Activated CD4-positive, alpha-beta T cell treated with anti-CD3 and anti-CD28 coated beads, Interleukin-2, amount 10 ng/mL, durations not matched to agents 24 days and 14 days (primary cell): ENCODE data around the gene TMEM270. TPM values are rescaled to one million over a fixed set of nuclear protein-coding genes. Genes with fewer than 3 reads are reported as not detected.
"Not testable (repeated sequence)": the region's sequence is repeated elsewhere in the genome, so short reads cannot be mapped to it uniquely, and the experiment has no call there.

Experiments used
- DNase-seq: peaks from one replicate; pipeline ENCODE4 v3.0.0; 2022
- H3K27ac Mint-ChIP-seq: one replicate; pipeline ENCODE4 v1.8.0; 2022; ENCODE audit warnings: mild to moderate bottlenecking, mixed read lengths
- H3K27me3 Mint-ChIP-seq: one replicate; pipeline ENCODE4 v1.8.0; 2022; ENCODE audit warnings: mixed read lengths
- H3K36me3 Mint-ChIP-seq: one replicate; pipeline ENCODE4 v1.8.0; 2022; ENCODE audit warnings: low read depth, mild to moderate bottlenecking, mixed read lengths
- H3K4me1 Mint-ChIP-seq: one replicate; pipeline ENCODE4 v1.8.0; 2021; ENCODE audit warnings: mixed read lengths
- H3K4me3 Mint-ChIP-seq: one replicate; pipeline ENCODE4 v1.8.0; 2022; ENCODE audit warnings: mild to moderate bottlenecking, moderate library complexity, mixed read lengths
- H3K9me3 Mint-ChIP-seq: one replicate; pipeline ENCODE4 v1.8.0; 2021; ENCODE audit warnings: mixed read lengths
- intact Hi-C: fragments of 100-400 bp; cut with micrococcal nuclease; formaldehyde crosslinking; loops from one replicate; pipeline ENCODE4 v1.15.1; 2023
- total RNA-seq: library from RNA; stranded (reverse); gene quantifications from 2 replicates; pipeline ENCODE4 v1.2.3, GENCODE V29; 2022

The TMEM270 gene
- total RNA-seq, 1 donor from 2014 or later, result not detected

DNA sequence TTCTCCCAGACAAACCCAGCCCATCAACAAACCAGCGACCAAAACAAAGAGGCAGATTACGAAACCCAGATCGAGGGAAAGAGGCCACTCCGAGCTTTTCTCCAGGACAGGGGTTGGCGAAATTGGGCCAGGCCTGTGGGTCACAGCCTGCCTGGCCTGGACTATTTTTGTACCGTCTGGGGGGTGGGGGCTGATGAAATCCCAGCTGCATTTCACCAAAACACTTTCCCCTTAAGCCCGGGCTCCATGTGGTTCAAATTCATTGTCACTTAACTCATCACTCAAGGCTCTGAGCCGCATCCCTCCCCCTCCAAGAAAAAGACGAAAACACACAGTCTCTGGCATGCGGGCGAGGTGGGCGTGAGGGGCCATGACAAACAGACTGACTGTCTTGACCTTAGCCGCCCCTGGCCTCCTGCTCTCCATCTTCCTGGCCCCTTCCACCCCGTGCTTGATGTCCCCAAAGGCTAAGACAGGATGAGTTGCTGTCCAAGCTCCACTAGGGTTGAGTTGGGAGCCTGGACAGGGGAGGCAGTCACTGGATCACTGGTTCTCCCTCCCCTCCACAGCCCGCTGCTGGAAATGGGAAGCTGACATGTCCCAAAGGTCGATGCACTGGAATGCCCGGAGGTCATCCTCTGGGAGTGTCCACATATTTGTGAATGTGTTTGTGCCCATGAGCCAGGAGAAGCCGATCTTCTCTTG is 19.2 kb downstream of the TMEM270 start:
- no peak for DNase-seq
- intact Hi-C loops, result no loop called here
- Mint-ChIP-seq H3K27me3 (no peaks in the 10 kb centered on the region), H3K27ac (no peak overlapping the region), H3K9me3 (no peaks in the 10 kb centered on the region), H3K4me1 (no peaks in the 10 kb centered on the region), H3K36me3 (no peaks in the 10 kb centered on the region), H3K4me3 (no peak overlapping the region)

DNA sequence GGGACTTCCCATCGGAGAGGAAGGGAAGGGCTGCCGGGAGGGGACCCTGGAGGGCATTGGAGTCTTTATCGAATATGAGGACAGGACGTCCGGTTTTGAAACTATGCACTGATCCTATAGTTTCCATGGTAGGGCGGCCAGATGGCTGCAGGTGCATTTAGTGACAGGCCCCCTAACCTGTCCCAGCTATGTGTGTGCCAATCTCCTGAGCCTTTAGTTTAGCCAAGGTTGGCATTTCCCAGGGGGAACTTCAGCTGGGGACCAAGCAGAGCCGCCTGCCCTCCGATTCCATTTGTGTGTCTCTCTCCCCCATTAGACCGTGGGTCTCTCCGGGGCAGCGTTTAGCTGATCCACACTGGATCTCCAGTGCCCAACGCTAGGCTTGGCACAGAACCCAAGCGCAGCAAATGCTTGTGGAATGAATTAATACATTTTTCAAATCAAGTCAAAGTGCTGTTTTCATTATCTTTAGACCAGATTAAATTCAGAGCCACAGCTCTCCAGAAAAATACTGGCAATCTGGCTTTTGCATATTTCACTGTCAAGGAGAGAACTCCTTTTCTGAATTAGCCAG is 19.9 kb downstream of the TMEM270 start:
- intact Hi-C loops, result no loop called here
- no peak for DNase-seq
- no peaks in the 10 kb centered on the region for H3K4me1 Mint-ChIP-seq
- no peak overlapping the region for H3K27ac Mint-ChIP-seq
- H3K36me3 Mint-ChIP-seq, result no peaks in the 10 kb centered on the region
- H3K27me3 Mint-ChIP-seq, result no peaks in the 10 kb centered on the region
- no peaks in the 10 kb centered on the region for H3K9me3 Mint-ChIP-seq
- H3K4me3 Mint-ChIP-seq, result no peak overlapping the region

DNA sequence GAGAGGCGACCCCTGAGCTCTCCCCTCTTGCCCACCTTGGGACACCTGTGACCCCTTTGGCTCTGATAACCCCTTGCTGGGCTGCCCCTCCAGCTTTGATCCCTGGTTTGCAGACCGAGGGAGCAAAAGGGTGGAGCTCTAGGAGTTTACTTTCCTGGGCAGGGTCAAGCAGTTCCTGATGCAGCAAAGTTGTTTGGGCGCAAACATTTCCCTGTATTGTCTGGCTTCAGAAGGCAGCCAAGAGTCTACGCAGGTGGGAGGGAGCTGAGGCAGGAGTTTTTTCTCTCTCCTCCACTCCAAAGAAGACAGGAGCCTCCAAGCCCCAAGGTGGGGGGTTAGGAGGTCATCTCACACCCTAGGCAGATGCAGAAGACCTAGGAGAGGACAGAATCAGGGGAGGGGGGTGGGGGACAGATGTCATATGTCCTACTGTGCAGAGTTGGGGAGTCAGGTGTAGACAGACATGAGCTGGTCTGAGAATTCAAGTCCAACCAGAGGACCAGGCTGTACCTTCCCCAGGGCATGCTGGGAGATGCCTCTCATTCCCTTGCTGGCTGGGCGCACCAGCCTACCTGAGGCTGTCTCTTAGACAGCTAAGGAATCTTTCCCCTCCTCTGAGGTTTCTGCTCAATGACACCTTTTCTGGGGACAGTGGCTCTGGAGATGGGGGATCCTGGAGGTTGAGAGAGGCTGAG is 20.5 kb downstream of the TMEM270 start:
- peaks cover 4% of the 10 kb centered on the region for H3K27me3 Mint-ChIP-seq
- no peak for DNase-seq
- H3K27ac Mint-ChIP-seq, result no peak overlapping the region
- intact Hi-C loops, result no loop called here
- H3K4me1 Mint-ChIP-seq, result no peaks in the 10 kb centered on the region
- H3K36me3 Mint-ChIP-seq, result no peaks in the 10 kb centered on the region
- no peaks in the 10 kb centered on the region for H3K9me3 Mint-ChIP-seq
- no peak overlapping the region for H3K4me3 Mint-ChIP-seq

DNA sequence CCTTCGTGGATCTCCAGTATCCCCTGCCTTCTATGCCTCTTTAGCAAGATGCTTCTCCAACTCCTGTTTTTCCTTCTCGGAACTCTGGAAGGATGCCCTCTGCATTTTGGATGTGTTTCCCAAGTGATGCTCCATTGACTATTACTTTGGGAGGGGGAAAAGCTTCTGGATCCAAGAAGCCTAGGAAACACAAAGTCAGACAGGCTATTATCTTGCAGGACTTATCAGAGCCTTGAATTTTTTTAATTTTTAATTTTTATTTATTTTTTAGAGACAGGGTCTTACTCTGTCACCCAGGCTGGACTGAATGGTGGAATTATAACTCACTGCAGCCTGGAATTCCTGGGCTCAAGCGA is 21.1 kb downstream of the TMEM270 start:
- no peak overlapping the region for H3K27ac Mint-ChIP-seq
- no peaks in the 10 kb centered on the region for H3K36me3 Mint-ChIP-seq
- intact Hi-C loops, result no loop called here
- DNase-seq, result no peak
- H3K4me3 Mint-ChIP-seq, result no peak overlapping the region
- H3K27me3 Mint-ChIP-seq, result peaks cover 4% of the 10 kb centered on the region
- no peaks in the 10 kb centered on the region for H3K9me3 Mint-ChIP-seq
- H3K4me1 Mint-ChIP-seq, result no peaks in the 10 kb centered on the region

DNA sequence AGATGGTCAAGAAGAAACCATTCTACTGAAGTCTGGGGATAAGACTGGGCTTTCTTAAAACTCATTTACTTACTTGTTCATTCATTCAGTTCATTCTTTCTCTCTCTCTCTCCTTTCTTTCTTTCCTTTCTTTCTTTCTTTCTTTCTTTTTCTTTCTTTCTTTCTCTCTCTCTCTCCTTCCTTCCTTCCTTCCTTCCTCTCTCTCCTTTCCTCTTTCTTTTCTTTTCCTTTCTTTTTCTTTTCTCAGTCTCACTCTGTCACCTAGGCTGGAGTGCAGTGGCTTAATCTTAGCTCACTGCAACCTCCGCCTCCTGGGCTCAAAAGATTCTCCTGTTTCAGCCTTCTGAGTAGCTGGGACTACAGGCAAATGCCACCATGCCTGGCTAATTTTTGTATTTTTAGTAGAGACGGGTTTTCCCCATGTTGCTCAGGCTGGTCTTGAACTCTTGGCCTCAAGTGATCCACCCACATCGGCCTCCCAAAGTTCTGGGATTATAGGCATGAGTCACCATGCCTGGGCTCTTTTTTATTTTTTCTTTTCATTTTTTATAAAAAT is 24.0 kb downstream of the TMEM270 start:
- DNase-seq, H3K27me3 Mint-ChIP-seq, H3K9me3 Mint-ChIP-seq, H3K4me3 Mint-ChIP-seq, intact Hi-C loops, H3K4me1 Mint-ChIP-seq, H3K36me3 Mint-ChIP-seq, H3K27ac Mint-ChIP-seq: not testable (repeated sequence)

DNA sequence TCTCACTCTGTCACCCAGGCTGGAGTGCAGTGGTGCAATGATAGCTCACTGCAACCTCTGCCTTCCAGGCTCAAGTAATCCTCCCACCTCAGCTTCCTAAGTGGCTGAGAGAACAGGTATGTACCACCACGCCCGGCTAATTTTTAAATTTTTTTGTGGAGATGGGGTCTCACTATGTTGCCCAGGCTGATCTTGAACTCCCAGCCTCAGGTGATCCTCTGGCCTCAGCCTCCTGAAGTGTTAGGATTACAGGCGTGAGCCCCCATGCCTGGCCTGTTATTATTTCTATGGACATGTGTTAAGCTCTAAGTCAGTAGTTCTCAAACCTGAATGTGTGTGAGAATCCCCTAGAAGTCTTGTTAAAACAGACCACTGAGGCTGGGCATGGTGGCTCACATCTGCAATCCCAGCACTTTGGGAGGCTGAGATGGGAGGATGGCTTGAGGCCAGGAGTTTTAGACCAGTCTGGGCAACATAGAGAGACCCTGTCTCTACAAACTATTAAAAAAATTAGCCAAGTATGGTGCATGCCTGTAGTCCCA is 24.5 kb downstream of the TMEM270 start:
- peaks cover 10% of the 10 kb centered on the region for H3K27me3 Mint-ChIP-seq
- intact Hi-C loops, result no loop called here
- H3K4me1 Mint-ChIP-seq, result peaks cover 1% of the 10 kb centered on the region
- H3K9me3 Mint-ChIP-seq, result no peaks in the 10 kb centered on the region
- DNase-seq, result no peak
- no peak overlapping the region for H3K4me3 Mint-ChIP-seq
- no peaks in the 10 kb centered on the region for H3K36me3 Mint-ChIP-seq
- H3K27ac Mint-ChIP-seq, result no peak overlapping the region

DNA sequence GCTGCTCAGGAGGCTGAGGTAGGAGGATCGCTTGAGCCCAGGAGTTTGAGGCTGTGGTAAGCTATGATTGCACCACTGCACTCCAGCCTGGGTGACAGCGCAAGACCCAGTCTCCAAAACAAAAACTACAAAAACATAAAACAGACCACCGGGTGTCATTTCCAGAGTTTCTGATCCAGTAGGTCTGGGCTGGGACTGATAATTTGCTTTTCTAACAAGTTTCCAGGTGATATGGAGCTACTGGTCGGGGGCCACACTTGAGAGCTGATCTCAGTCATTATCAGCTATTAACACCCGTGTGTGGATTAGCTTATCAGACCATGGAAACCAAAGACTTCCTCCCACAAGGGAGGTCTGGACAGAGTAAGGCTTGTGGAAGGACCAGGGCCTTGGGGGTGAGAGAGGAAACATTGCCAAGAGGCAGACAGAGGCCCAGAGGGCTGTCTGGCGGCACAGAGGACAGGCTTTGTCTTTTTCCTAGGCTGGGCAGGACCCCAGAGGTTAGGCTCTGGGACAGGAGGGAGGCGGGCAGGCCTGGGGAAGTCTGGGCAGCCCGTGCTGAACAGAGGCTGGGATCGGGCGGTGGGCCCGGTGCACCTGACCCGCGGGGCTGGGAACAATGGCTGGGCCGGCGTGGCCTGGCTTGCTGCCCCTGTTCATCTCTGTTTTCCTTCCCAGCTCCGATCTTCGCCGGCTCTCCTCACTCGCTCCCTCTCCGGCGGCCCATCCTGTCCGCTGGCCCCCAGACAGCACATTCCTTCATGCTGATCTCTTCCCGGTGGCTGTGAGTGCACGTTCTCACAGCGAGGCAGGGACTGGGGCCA is 25.2 kb downstream of the TMEM270 start:
- no peak overlapping the region for H3K27ac Mint-ChIP-seq
- peaks cover 2% of the 10 kb centered on the region for H3K4me1 Mint-ChIP-seq
- H3K36me3 Mint-ChIP-seq, result no peaks in the 10 kb centered on the region
- H3K27me3 Mint-ChIP-seq, result peaks cover 10% of the 10 kb centered on the region
- no peak for DNase-seq
- H3K4me3 Mint-ChIP-seq, result no peak overlapping the region
- intact Hi-C loops, result no loop called here
- H3K9me3 Mint-ChIP-seq, result no peaks in the 10 kb centered on the region

DNA sequence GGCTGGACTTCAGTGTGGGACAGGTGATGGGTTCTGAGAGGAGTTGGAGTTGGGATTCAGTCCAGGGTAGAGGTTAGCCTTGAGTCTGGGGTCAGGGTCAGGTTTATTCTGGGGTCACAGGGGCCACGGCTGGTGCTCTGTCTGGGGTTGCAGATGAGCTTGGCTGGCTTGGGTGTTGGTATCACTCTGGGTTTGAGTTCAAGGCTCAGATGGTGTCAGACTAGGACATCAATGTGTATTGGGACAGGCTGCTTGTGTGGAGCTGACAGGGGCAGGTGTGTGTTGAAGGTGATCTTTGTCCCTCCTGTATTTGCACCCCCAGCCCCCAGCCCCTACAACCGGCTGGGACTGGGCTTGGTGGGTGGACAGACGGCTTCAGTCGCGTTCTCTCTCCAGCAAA is 26.8 kb downstream of the TMEM270 start:
- H3K4me3 Mint-ChIP-seq, result no peak overlapping the region
- intact Hi-C loops, result no loop called here
- DNase-seq, result no peak
- H3K36me3 Mint-ChIP-seq, result no peaks in the 10 kb centered on the region
- H3K9me3 Mint-ChIP-seq, result no peaks in the 10 kb centered on the region
- H3K4me1 Mint-ChIP-seq, result peaks cover 5% of the 10 kb centered on the region
- no peak overlapping the region for H3K27ac Mint-ChIP-seq
- peaks cover 10% of the 10 kb centered on the region for H3K27me3 Mint-ChIP-seq

DNA sequence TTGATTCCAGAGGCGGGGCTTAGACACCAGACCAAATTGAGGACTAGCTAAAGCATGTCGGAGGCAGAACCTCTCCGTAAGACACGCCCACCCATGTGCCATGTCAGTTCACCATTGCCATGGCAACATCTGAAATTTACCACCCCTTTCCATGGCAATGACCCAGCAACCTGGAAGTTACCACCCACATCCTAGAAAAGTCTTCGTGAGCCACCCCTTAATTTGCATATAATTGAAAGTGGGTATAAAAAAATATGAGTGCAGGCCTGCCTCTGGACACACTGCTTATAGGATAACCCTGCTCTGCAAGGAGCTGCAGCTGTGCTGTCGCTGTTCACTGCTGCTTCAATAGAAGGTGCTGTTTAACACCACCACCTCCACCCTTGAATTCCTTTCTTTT is 28.0 kb downstream of the TMEM270 start:
- no peak overlapping the region for H3K4me3 Mint-ChIP-seq
- no peaks in the 10 kb centered on the region for H3K36me3 Mint-ChIP-seq
- intact Hi-C loops, result no loop called here

DNA sequence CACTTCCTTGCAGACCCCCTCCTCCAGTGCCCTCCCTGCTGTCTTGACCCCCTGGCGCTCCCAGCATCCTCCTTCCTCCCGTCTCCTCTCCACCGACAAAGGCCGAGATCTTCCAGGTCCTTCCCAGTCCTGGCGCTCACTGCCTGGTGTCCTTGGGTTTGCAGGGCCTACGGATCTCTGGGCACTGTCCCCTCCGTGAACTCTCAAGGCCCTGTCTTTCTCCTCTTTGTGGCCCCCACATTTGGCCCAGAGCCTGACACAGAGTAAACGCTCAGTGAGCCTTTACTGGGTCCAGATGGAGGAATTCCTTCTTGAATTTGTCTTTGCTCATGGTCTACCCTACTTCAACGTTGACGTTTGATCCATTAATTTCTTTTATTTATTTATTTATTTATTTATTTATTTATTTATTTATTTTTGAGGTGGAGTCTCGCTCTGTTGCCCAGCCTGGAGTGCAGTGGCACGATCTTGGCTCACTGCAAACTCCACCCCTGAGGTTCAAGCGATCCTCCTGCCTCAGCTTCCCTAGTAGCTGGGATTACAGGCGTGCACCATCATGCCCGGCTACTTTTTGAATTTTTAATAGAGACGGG is 29.7 kb downstream of the TMEM270 start:
- intact Hi-C loops, result no loop called here
- no peaks in the 10 kb centered on the region for H3K36me3 Mint-ChIP-seq
- H3K4me3 Mint-ChIP-seq, result no peak overlapping the region
- H3K9me3 Mint-ChIP-seq, result no peaks in the 10 kb centered on the region
- H3K27me3 Mint-ChIP-seq, result peaks cover 10% of the 10 kb centered on the region
- peaks cover 5% of the 10 kb centered on the region for H3K4me1 Mint-ChIP-seq
- no peak overlapping the region for H3K27ac Mint-ChIP-seq
- DNase-seq, result no peak

More for the DNA sequence above, 28.0 kb downstream of the TMEM270 start:
- DNase-seq, result no peak
- Mint-ChIP-seq H3K27ac (no peak overlapping the region), H3K27me3 (peaks cover 10% of the 10 kb centered on the region), H3K9me3 (no peaks in the 10 kb centered on the region), H3K4me1 (peaks cover 5% of the 10 kb centered on the region)

DNA sequence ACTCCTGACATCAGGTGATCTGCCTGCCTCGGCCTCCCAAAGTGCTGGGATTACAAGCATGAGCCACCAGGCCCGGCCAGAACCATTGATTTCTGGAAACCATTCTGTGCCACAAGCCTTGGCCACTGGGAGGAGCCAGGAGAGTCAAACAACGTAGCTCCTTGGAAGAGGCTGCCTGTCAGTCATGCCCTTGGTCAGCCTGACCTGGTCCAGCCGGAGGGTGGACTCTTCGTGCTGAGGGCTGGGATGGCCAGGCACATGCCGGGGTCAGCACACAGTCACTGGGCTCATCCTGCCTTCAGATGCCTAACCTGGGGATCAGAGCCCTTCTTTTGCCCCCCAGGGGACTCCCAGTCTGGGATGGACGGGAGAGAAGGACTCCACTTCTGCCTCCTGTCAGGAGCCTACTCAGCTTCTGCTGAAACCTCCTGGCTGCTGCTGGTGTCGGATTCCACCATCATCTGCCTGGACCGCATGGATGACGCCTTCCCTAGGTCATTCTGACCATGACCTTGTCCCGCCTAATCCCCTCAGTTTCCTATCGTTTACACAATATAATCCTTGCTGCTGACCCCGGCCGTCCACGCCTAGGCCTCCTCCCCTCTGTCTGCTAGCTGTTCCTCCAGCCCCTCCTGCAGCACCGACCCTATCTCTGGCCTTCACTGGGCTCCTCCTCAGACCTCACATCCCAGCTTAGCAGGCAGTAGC is 30.4 kb downstream of the TMEM270 start:
- no peak overlapping the region for H3K4me3 Mint-ChIP-seq
- intact Hi-C loops, result no loop called here
- no peaks in the 10 kb centered on the region for H3K36me3 Mint-ChIP-seq
- DNase-seq, result no peak
- H3K4me1 Mint-ChIP-seq, result peaks cover 5% of the 10 kb centered on the region
- H3K27me3 Mint-ChIP-seq, result peaks cover 6% of the 10 kb centered on the region
- H3K9me3 Mint-ChIP-seq, result no peaks in the 10 kb centered on the region
- no peak overlapping the region for H3K27ac Mint-ChIP-seq

DNA sequence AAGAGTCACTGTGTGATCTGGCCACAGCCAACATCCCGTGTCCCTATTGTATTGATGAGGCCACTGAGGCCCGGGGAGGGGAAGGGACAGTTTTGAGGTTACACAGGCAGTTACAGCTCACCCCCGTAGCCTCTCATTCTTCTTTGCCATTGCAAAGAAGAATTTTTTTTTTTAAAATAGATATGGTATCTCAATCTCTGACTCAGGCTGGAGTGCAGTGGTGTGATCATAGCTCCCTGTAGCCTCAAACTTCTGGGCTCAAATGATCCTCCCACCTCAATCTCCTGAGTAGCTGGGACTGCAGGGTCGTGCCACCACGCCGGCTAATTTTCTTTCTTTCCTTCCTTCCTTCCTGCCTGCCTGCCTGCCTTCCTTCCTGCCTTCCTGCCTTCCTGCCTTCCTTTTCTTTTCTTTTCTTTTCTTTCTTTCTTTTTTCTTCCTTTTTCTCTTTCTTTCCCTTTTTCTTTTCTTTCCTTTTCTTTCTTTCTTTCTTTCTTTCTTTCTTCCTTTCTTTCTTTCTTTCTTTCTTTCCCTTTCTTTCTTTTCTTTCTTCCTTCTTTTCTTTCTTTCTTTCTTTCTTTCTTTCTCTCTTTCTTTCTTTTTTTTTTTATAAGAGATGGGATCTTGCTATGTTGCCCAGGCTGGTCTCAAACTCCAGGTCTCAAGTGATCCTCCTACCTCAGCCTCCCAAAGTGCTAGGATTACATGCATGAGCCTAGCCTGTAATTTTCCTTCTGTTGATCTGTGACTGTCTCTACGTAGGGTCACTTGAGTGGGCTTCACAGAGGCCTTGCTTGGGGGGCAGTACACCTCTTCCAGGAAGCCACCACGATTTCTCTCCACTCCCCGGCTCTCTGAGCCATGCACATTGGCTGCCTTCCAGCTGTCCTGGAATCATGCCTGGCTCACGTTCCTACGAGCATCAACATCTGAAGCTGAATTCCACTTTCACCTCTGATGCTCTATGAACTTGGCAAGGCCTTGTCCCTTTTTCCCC is 31.3 kb downstream of the TMEM270 start:
- Mint-ChIP-seq H3K4me1 (peaks cover 5% of the 10 kb centered on the region), H3K36me3 (no peaks in the 10 kb centered on the region), H3K9me3 (no peaks in the 10 kb centered on the region), H3K27ac (no peak overlapping the region), H3K4me3 (no peak overlapping the region), H3K27me3 (peaks cover 3% of the 10 kb centered on the region)
- DNase-seq, result no peak
- intact Hi-C loops, result no loop called here
